Measurements from ENCODE around the gene WDR64. TPM values are rescaled to one million over a fixed set of nuclear protein-coding genes. Genes with fewer than 3 reads are reported as not detected.
"Not testable (repeated sequence)": the region's sequence is repeated elsewhere in the genome, so short reads cannot be mapped to it uniquely, and the experiment has no call there.

WDR64 gene
- total RNA-seq, 4 donors from 2014 or later, result not detected

- TF ChIP-seq CTCF (IDR thresholded peaks at IDR 0.05), result no peak
- no peak for ATAC-seq (ENCODE audit: low FRiP score)
- DNase-seq (ENCODE audit: low spot score), result no peak
These were observed 127.8 kb downstream of the WDR64 start for GRCh38 chr1:241779897-241780296.

GRCh38 chr1:241782396-241782795 is 130.3 kb downstream of the WDR64 start:
- ATAC-seq (ENCODE audit: low FRiP score) (no peak), DNase-seq (ENCODE audit: low spot score) (no peak)
- no peak for TF ChIP-seq CTCF (IDR thresholded peaks at IDR 0.05)

- TF ChIP-seq CTCF (IDR thresholded peaks at IDR 0.05), result no peak
- DNase-seq (ENCODE audit: low spot score) (no peak), ATAC-seq (ENCODE audit: low FRiP score) (no peak)
These were observed 135.6 kb downstream of the WDR64 start for GRCh38 chr1:241787691-241788090.

- no peak for ATAC-seq (ENCODE audit: low FRiP score)
- no peak for TF ChIP-seq CTCF (IDR thresholded peaks at IDR 0.05)
- DNase-seq (ENCODE audit: low spot score), result no peak
These were observed 137.0 kb downstream of the WDR64 start for GRCh38 chr1:241789061-241789460.

- ATAC-seq (ENCODE audit: low FRiP score), result no peak
- DNase-seq (ENCODE audit: low spot score), result no peak
- TF ChIP-seq CTCF (IDR thresholded peaks at IDR 0.05), result no peak
These were observed 147.3 kb downstream of the WDR64 start for GRCh38 chr1:241799416-241799815.

GRCh38 chr1:241800640-241801039 is 148.6 kb downstream of the WDR64 start:
- DNase-seq (ENCODE audit: low spot score) (no peak), ATAC-seq (ENCODE audit: low FRiP score) (no peak)
- TF ChIP-seq CTCF (IDR thresholded peaks at IDR 0.05), result no peak

GRCh38 chr1:241802863-241803262 is 150.8 kb downstream of the WDR64 start:
- ATAC-seq (ENCODE audit: low FRiP score) (no peak), DNase-seq (ENCODE audit: low spot score) (no peak)
- TF ChIP-seq CTCF (IDR thresholded peaks at IDR 0.05), result no peak

GRCh38 chr1:241804706-241805105 is 152.6 kb downstream of the WDR64 start:
- not testable (repeated sequence) for ATAC-seq (ENCODE audit: low FRiP score); DNase-seq (ENCODE audit: low spot score)
